SH-SY5Y (cell line): ENCODE measurements around the gene DNASE2.

Experiments used
- GATA2 ChIP-seq: IDR thresholded peaks from 2 replicates; pipeline ENCODE4 v1.6.1; 2011; ENCODE audit warnings: mild to moderate bottlenecking, low read depth, low read length
- GATA3 ChIP-seq: IDR thresholded peaks from 2 replicates; pipeline ENCODE4 v1.6.1; 2011; ENCODE audit warnings: low read depth, mild to moderate bottlenecking, low read length, moderate library complexity

GRCh38 chr19:12842511-12842910 lies 38.7 kb downstream of the DNASE2 start:
- TF ChIP-seq GATA2 (no peak), GATA3 (no peak)
